ENCODE data around the gene CCL26.

DNA sequence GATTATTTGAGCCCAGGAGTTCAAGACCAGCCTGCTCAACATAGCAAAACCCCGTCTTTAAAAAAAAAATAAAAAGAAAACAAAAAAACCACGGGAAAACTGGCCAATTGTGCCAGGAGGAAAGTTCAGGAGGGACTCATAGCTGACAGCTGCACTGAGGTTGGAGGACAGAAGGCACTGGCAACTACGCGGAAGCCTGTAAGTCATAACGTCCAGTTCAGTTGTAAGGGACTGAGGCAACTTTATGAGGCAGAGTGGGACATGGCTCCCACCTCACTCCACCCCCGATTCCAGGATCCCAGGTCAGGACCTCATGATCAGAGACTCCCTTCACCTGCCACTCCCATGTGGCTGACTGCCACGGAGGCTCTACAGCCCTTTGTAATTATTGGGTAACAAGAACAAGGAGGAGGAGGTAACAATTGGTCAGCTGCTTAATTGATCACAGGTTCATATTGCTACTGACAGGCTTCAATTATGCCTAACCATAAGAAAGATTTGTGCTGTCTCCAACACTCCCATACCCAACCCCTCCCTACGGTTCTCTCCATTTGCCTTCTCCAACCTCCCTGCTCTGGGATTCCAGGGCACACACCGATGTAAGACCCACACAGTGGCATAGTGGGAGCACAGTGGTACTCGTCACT lies 43.5 kb upstream of the CCL26 start:
- TF ChIP-seq, protein P1, sequence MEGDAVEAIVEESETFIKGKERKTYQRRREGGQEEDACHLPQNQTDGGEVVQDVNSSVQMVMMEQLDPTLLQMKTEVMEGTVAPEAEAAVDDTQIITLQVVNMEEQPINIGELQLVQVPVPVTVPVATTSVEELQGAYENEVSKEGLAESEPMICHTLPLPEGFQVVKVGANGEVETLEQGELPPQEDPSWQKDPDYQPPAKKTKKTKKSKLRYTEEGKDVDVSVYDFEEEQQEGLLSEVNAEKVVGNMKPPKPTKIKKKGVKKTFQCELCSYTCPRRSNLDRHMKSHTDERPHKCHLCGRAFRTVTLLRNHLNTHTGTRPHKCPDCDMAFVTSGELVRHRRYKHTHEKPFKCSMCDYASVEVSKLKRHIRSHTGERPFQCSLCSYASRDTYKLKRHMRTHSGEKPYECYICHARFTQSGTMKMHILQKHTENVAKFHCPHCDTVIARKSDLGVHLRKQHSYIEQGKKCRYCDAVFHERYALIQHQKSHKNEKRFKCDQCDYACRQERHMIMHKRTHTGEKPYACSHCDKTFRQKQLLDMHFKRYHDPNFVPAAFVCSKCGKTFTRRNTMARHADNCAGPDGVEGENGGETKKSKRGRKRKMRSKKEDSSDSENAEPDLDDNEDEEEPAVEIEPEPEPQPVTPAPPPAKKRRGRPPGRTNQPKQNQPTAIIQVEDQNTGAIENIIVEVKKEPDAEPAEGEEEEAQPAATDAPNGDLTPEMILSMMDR (conservative IDR thresholded peaks at IDR 0.05; ENCODE audit: low read depth, low read length) = no peak
- TF ChIP-seq EZH2 (IDR thresholded peaks at IDR 0.05; ENCODE audit: low read length, unreplicated experiment) = no peak
